Ishikawa (cell line): ENCODE data around the gene CD247.

Experiments
- CEBPB ChIP-seq: IDR thresholded peaks from 2 replicates; pipeline ENCODE4 v1.6.1; 2012
- CREB1 ChIP-seq: IDR thresholded peaks from 2 replicates; pipeline ENCODE4 v1.6.1; 2012; ENCODE audit warnings: low read depth
- EP300 ChIP-seq: IDR thresholded peaks from 2 replicates; pipeline ENCODE4 v1.6.1; 2012; ENCODE audit warnings: borderline replicate concordance
- MAX ChIP-seq: IDR thresholded peaks from 2 replicates; pipeline ENCODE4 v1.6.1; 2012
- RAD21 ChIP-seq: IDR thresholded peaks from 2 replicates; pipeline ENCODE4 v1.6.1; 2012; ENCODE audit warnings: low read depth
- TAF1 ChIP-seq: IDR thresholded peaks from 2 replicates; pipeline ENCODE4 v1.6.1; 2012; ENCODE audit warnings: low read depth, mild to moderate bottlenecking
- YY1 ChIP-seq: IDR thresholded peaks from 2 replicates; pipeline ENCODE4 v1.6.1; 2012; ENCODE audit warnings: low read depth
- TF ChIP-seq, protein P1 (sequence below): IDR thresholded peaks from 2 replicates; pipeline ENCODE4 v1.6.1; 2012; ENCODE audit warnings: low read depth, mild to moderate bottlenecking

- TF ChIP-seq EP300 (no peak), TAF1 (no peak), MAX (no peak), CREB1 (no peak), CEBPB (no peak), RAD21 (no peak), YY1 (no peak)
- TF ChIP-seq, protein P1, sequence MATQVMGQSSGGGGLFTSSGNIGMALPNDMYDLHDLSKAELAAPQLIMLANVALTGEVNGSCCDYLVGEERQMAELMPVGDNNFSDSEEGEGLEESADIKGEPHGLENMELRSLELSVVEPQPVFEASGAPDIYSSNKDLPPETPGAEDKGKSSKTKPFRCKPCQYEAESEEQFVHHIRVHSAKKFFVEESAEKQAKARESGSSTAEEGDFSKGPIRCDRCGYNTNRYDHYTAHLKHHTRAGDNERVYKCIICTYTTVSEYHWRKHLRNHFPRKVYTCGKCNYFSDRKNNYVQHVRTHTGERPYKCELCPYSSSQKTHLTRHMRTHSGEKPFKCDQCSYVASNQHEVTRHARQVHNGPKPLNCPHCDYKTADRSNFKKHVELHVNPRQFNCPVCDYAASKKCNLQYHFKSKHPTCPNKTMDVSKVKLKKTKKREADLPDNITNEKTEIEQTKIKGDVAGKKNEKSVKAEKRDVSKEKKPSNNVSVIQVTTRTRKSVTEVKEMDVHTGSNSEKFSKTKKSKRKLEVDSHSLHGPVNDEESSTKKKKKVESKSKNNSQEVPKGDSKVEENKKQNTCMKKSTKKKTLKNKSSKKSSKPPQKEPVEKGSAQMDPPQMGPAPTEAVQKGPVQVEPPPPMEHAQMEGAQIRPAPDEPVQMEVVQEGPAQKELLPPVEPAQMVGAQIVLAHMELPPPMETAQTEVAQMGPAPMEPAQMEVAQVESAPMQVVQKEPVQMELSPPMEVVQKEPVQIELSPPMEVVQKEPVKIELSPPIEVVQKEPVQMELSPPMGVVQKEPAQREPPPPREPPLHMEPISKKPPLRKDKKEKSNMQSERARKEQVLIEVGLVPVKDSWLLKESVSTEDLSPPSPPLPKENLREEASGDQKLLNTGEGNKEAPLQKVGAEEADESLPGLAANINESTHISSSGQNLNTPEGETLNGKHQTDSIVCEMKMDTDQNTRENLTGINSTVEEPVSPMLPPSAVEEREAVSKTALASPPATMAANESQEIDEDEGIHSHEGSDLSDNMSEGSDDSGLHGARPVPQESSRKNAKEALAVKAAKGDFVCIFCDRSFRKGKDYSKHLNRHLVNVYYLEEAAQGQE: no peak
Measured at GRCh38 chr1:167545349-167545748, 27.0 kb upstream of the CD247 start.
